ENCODE data around the gene UBQLN4.
A peak's percentile ranks its signal among the peaks of the same experiment; 100 is the strongest.

The UBQLN4 gene

GRCh38 chr1:156052862-156053767 is 483 bp downstream of the UBQLN4 start (continued):
- TF ChIP-seq, protein P1, sequence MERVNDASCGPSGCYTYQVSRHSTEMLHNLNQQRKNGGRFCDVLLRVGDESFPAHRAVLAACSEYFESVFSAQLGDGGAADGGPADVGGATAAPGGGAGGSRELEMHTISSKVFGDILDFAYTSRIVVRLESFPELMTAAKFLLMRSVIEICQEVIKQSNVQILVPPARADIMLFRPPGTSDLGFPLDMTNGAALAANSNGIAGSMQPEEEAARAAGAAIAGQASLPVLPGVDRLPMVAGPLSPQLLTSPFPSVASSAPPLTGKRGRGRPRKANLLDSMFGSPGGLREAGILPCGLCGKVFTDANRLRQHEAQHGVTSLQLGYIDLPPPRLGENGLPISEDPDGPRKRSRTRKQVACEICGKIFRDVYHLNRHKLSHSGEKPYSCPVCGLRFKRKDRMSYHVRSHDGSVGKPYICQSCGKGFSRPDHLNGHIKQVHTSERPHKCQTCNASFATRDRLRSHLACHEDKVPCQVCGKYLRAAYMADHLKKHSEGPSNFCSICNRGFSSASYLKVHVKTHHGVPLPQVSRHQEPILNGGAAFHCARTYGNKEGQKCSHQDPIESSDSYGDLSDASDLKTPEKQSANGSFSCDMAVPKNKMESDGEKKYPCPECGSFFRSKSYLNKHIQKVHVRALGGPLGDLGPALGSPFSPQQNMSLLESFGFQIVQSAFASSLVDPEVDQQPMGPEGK (tag by site-specific recombination; IDR thresholded peaks at IDR 0.05) = peak; percentile 99
- TF ChIP-seq OSR2 (tag by site-specific recombination; IDR thresholded peaks at IDR 0.05) = no peak
- TF ChIP-seq, protein P2, sequence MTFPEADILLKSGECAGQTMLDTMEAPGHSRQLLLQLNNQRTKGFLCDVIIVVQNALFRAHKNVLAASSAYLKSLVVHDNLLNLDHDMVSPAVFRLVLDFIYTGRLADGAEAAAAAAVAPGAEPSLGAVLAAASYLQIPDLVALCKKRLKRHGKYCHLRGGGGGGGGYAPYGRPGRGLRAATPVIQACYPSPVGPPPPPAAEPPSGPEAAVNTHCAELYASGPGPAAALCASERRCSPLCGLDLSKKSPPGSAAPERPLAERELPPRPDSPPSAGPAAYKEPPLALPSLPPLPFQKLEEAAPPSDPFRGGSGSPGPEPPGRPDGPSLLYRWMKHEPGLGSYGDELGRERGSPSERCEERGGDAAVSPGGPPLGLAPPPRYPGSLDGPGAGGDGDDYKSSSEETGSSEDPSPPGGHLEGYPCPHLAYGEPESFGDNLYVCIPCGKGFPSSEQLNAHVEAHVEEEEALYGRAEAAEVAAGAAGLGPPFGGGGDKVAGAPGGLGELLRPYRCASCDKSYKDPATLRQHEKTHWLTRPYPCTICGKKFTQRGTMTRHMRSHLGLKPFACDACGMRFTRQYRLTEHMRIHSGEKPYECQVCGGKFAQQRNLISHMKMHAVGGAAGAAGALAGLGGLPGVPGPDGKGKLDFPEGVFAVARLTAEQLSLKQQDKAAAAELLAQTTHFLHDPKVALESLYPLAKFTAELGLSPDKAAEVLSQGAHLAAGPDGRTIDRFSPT (tag by site-specific recombination; IDR thresholded peaks at IDR 0.05) = no peak
- TF ChIP-seq ZBTB20 (tag by site-specific recombination; IDR thresholded peaks at IDR 0.05) = peak; percentile 78
- TF ChIP-seq CTCF (tag by site-specific recombination; IDR thresholded peaks at IDR 0.05) = peak; percentile 91
- no peak for TF ChIP-seq ZNF221 (tag by site-specific recombination; IDR thresholded peaks at IDR 0.05; ENCODE audit: borderline replicate concordance)
- TF ChIP-seq YY1 (tag by site-specific recombination; IDR thresholded peaks at IDR 0.05) = peak; percentile 51
- TF ChIP-seq SETDB1 (IDR thresholded peaks at IDR 0.05; ENCODE audit: insufficient read length, low read length) = no peak
- TF ChIP-seq GLI4 (tag by site-specific recombination; IDR thresholded peaks at IDR 0.05) = no peak
- TF ChIP-seq, protein P3, sequence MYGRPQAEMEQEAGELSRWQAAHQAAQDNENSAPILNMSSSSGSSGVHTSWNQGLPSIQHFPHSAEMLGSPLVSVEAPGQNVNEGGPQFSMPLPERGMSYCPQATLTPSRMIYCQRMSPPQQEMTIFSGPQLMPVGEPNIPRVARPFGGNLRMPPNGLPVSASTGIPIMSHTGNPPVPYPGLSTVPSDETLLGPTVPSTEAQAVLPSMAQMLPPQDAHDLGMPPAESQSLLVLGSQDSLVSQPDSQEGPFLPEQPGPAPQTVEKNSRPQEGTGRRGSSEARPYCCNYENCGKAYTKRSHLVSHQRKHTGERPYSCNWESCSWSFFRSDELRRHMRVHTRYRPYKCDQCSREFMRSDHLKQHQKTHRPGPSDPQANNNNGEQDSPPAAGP (tag by site-specific recombination; IDR thresholded peaks at IDR 0.05) = peak; percentile 56
- TF ChIP-seq ZBTB7A (tag by site-specific recombination; IDR thresholded peaks at IDR 0.05; ENCODE audit: low read depth) = no peak; the same call in 1 of the 2 replicates
- TF ChIP-seq, protein P4, sequence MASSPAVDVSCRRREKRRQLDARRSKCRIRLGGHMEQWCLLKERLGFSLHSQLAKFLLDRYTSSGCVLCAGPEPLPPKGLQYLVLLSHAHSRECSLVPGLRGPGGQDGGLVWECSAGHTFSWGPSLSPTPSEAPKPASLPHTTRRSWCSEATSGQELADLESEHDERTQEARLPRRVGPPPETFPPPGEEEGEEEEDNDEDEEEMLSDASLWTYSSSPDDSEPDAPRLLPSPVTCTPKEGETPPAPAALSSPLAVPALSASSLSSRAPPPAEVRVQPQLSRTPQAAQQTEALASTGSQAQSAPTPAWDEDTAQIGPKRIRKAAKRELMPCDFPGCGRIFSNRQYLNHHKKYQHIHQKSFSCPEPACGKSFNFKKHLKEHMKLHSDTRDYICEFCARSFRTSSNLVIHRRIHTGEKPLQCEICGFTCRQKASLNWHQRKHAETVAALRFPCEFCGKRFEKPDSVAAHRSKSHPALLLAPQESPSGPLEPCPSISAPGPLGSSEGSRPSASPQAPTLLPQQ (tag by site-specific recombination; IDR thresholded peaks at IDR 0.05) = peak; percentile 46
- TF ChIP-seq, protein P5, sequence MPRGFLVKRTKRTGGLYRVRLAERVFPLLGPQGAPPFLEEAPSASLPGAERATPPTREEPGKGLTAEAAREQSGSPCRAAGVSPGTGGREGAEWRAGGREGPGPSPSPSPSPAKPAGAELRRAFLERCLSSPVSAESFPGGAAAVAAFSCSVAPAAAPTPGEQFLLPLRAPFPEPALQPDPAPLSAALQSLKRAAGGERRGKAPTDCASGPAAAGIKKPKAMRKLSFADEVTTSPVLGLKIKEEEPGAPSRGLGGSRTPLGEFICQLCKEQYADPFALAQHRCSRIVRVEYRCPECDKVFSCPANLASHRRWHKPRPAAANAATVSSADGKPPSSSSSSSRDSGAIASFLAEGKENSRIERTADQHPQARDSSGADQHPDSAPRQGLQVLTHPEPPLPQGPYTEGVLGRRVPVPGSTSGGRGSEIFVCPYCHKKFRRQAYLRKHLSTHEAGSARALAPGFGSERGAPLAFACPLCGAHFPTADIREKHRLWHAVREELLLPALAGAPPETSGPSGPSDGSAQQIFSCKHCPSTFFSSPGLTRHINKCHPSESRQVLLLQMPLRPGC (tag by site-specific recombination; IDR thresholded peaks at IDR 0.05) = peak; percentile 54; the same call in 1 of the 2 replicates
- peak; percentile 59; the same call in 1 of the 2 replicates for TF ChIP-seq GLIS1 (tag by site-specific recombination; IDR thresholded peaks at IDR 0.05)
- peak; percentile 74 for TF ChIP-seq SP2 (tag by site-specific recombination; IDR thresholded peaks at IDR 0.05)
- TF ChIP-seq GLIS2 (tag by site-specific recombination; IDR thresholded peaks at IDR 0.05) = peak; percentile 92
- TF ChIP-seq ZNF561 (tag by site-specific recombination; IDR thresholded peaks at IDR 0.05; ENCODE audit: borderline replicate concordance) = 0 out of 2 replicates have a peak, but pooled peaks have one; percentile 23
- TF ChIP-seq, protein P6, sequence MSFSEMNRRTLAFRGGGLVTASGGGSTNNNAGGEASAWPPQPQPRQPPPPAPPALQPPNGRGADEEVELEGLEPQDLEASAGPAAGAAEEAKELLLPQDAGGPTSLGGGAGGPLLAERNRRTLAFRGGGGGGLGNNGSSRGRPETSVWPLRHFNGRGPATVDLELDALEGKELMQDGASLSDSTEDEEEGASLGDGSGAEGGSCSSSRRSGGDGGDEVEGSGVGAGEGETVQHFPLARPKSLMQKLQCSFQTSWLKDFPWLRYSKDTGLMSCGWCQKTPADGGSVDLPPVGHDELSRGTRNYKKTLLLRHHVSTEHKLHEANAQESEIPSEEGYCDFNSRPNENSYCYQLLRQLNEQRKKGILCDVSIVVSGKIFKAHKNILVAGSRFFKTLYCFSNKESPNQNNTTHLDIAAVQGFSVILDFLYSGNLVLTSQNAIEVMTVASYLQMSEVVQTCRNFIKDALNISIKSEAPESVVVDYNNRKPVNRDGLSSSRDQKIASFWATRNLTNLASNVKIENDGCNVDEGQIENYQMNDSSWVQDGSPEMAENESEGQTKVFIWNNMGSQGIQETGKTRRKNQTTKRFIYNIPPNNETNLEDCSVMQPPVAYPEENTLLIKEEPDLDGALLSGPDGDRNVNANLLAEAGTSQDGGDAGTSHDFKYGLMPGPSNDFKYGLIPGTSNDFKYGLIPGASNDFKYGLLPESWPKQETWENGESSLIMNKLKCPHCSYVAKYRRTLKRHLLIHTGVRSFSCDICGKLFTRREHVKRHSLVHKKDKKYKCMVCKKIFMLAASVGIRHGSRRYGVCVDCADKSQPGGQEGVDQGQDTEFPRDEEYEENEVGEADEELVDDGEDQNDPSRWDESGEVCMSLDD (tag by site-specific recombination; IDR thresholded peaks at IDR 0.05) = peak; percentile 78
- TF ChIP-seq SCRT1 (tag by site-specific recombination; IDR thresholded peaks at IDR 0.05; ENCODE audit: borderline replicate concordance) = peak; percentile 39; the same call in 1 of the 2 replicates
- TF ChIP-seq ZNF223 (tag by site-specific recombination; IDR thresholded peaks at IDR 0.05) = no peak
- TF ChIP-seq ZNF248 (tag by site-specific recombination; IDR thresholded peaks at IDR 0.05) = no peak
- TF ChIP-seq, protein P7, sequence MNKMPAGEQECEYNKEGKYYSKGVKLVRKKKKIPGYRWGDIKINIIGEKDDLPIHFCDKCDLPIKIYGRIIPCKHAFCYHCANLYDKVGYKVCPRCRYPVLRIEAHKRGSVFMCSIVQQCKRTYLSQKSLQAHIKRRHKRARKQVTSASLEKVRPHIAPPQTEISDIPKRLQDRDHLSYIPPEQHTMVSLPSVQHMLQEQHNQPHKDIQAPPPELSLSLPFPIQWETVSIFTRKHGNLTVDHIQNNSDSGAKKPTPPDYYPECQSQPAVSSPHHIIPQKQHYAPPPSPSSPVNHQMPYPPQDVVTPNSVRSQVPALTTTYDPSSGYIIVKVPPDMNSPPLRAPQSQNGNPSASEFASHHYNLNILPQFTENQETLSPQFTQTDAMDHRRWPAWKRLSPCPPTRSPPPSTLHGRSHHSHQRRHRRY (tag by site-specific recombination; IDR thresholded peaks at IDR 0.05) = no peak
- no peak for TF ChIP-seq ZNF37A (tag by site-specific recombination; IDR thresholded peaks at IDR 0.05)
- no peak for TF ChIP-seq FEZF1 (tag by site-specific recombination; IDR thresholded peaks at IDR 0.05)
